Stomach smooth muscle (tissue), 2 donors: ENCODE results near the gene WNT7B.

Source experiments
- H3K27ac ChIP-seq: one replicate; pipeline ENCODE4 v1.7.0; 2013; ENCODE audit warnings: mild to moderate bottlenecking, low read length, inconsistent platforms
- H3K27me3 ChIP-seq, 2 donors: one replicate each; pipeline ENCODE4 v1.7.0; 2013; ENCODE audit warnings: low read length in 2 of 2; ENCODE audit not compliant: insufficient read depth in 2 of 2, control insufficient read depth in 1 of 2
- H3K36me3 ChIP-seq, 2 donors: one replicate each; pipeline ENCODE4 v1.7.0; 2013; ENCODE audit warnings: low read length in 2 of 2; ENCODE audit not compliant: control insufficient read depth in 2 of 2, insufficient read depth in 2 of 2
- H3K4me1 ChIP-seq: one replicate; pipeline ENCODE4 v1.7.0; 2013; ENCODE audit warnings: low read length; ENCODE audit not compliant: control insufficient read depth, insufficient read depth
- H3K4me3 ChIP-seq, 2 donors: one replicate each; pipeline ENCODE4 v1.7.0; 2013; ENCODE audit warnings: low read length in 2 of 2
- H3K9ac ChIP-seq, 2 donors: one replicate each; pipeline ENCODE4 v1.7.0; 2013; ENCODE audit warnings: low read length in 2 of 2, mild to moderate bottlenecking in 1 of 2
- H3K9me3 ChIP-seq, 2 donors: one replicate each; pipeline ENCODE4 v1.7.0; 2013; ENCODE audit warnings: low read length in 2 of 2; ENCODE audit not compliant: control insufficient read depth in 2 of 2
- donor health status: healthy.
- donor health status: Pancreatic carcinoma.

The WNT7B gene

DNA sequence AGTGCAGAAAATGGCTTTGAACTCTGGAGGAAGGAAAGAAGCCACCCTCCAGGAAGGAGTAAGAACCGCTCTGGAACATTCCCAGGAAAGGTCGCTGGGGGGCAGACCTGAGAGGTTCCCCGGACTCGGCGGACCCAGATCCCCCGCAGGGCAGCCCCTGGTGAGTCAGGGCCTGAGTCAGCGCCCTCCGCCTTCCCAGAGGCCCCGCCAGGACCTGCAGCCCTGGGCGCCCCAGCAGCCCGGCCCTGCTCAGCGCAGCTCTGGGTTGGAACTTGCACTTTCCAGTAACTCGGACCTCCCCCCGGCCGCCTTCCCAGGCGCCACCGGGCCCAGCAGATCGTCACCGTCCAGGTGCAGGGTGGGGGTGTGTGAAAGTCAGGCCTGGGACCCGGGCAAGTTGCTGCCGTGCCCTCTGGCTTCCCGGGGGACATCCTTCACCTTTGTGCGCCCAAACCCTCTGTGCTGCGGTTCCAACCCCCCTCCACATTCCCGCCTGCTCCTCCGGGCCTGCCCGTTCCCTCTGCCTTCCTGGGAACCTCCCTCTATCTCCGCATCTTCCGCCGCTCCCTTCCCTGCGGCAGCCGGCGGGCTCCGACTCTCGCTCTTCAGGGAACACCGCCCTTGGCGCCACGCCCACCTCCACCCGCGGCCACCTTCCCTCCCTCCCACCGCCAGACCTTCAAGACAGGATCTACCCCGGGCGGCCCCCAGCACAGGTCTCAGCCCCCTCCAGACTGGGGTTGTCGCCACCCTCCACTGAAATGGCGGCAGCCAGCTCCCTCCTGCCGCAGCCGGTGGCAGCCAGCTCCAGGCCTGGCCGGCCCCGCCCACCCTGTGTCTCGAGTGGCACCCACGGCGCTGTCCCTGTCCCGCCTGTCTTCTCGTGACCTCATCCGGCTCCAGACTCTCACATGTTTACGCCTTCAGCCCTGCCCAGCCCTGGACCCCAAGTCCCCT, 36.8 kb upstream of the WNT7B start:
- peak overlapping the region; percentile 76 to 83 for H3K4me3 ChIP-seq
- H3K9ac ChIP-seq = peak overlapping the region; percentile 92 to 94
- H3K4me1 ChIP-seq = peaks cover 20% of the 10 kb centered on the region
- no peaks in the 10 kb centered on the region for H3K36me3 ChIP-seq
- peaks cover 3 to 6% of the 10 kb centered on the region in 2 donors for H3K9me3 ChIP-seq
- H3K27me3 ChIP-seq = no peaks in the 10 kb centered on the region
- H3K27ac ChIP-seq = peak overlapping the region; percentile 97

- Histone ChIP-seq H3K9me3 (peaks cover 3 to 6% of the 10 kb centered on the region in 2 donors), H3K4me1 (peaks cover 27% of the 10 kb centered on the region), H3K27ac (peak overlapping the region; percentile 97)
Observed at GRCh38 chr22:46012881-46013281, 35.9 kb upstream of the WNT7B start.

DNA sequence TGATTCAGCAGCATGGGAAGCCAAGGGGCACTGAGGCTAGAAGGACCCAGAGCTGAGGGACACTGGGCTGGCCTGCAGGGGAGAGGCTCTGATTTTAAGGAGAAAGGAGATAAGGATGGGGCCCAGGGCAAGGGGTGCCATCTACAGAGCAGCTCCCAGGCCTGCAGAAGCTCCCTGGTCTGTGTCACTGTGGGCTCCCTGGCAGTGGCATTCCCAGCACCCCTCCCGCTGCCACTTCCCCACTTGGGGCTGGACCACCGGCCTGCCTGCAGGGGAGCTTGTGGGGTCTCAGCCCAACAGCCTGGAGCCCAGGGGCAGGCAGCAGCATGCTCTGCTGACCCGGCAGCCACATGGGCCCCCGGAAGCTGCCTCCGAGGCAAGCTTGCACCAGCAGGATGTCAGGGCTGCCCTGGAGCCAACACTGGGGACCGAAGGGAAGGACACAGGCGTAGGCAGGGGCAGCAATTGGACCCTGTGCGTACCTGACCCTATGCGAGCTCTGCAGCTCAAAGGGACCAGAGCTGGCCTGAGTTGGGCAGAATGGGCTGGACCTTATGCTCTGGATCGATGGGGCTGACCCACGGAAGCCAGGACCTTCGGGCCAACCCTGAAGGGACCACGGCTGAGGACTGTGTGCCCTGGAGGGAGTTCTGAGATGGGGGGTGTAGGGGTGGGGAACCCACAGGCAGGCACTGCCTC, 35.4 kb upstream of the WNT7B start:
- peak overlapping the region in 1 of 2 donors; percentile 83 for H3K4me3 ChIP-seq
- peak overlapping the region; percentile 97 for H3K27ac ChIP-seq
- peaks cover 3 to 6% of the 10 kb centered on the region in 2 donors for H3K9me3 ChIP-seq
- no peaks in the 10 kb centered on the region for H3K36me3 ChIP-seq
- peak overlapping the region; percentile 55 to 94 for H3K9ac ChIP-seq
- peaks cover 33% of the 10 kb centered on the region for H3K4me1 ChIP-seq
- no peaks in the 10 kb centered on the region for H3K27me3 ChIP-seq

More at GRCh38 chr22:46012881-46013281, 35.9 kb upstream of the WNT7B start:
- H3K4me3 ChIP-seq = peak overlapping the region; percentile 76 to 83
- peak overlapping the region; percentile 92 to 94 for H3K9ac ChIP-seq
- no peaks in the 10 kb centered on the region for H3K27me3 ChIP-seq
- H3K36me3 ChIP-seq = no peaks in the 10 kb centered on the region

GRCh38 chr22:46011627-46012181, 34.7 kb upstream of the WNT7B start:
- H3K4me1 ChIP-seq = peaks cover 39% of the 10 kb centered on the region
- no peak overlapping the region for H3K9ac ChIP-seq
- no peaks in the 10 kb centered on the region for H3K27me3 ChIP-seq
- H3K9me3 ChIP-seq = peaks cover 3 to 6% of the 10 kb centered on the region in 2 donors
- no peak overlapping the region for H3K4me3 ChIP-seq
- no peaks in the 10 kb centered on the region for H3K36me3 ChIP-seq
- peak overlapping the region; percentile 97 for H3K27ac ChIP-seq

DNA sequence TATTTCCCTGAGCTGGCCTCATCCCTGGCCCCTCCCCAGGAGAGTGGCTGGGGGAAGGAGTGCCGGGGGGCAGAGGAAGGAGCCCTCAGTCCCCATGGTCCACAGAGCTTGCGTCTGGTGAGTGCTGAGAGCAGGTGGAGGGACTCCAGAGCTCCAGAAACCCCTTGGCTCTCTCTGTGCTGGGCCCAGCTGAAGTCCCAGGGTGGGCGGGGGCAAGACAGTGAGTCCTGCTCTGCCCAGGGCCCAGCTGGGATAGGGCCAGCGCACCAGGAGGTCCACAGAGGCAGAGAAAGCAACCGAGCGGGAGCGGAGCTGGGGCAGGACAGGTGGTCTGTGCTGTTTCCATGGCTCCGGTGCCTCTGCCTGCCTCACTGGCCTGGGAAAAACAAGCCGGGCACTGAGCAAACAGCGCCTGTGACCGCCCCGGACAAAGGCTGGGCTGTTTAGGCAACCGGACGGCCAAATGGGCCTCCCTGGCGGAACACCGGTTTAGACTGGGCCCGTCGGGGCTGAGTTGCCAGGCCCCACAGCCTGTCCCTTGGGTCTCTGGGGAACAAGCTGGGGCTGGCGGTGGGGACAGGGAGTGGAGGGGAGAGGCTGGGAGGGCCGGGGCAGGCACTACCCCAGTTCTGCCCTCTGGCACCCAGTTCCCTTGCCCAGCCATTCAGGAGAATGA, 34.1 kb upstream of the WNT7B start:
- H3K27me3 ChIP-seq = no peaks in the 10 kb centered on the region
- peak overlapping the region; percentile 97 for H3K27ac ChIP-seq
- H3K36me3 ChIP-seq = no peaks in the 10 kb centered on the region
- no peak overlapping the region for H3K4me3 ChIP-seq
- peaks cover 45% of the 10 kb centered on the region for H3K4me1 ChIP-seq
- H3K9me3 ChIP-seq = peaks cover 3 to 6% of the 10 kb centered on the region in 2 donors
- H3K9ac ChIP-seq = no peak overlapping the region

GRCh38 chr22:46010207-46010867, 33.4 kb upstream of the WNT7B start:
- no peaks in the 10 kb centered on the region for H3K36me3 ChIP-seq
- peak overlapping the region; percentile 31 for H3K27ac ChIP-seq
- H3K4me1 ChIP-seq = peaks cover 46% of the 10 kb centered on the region
- no peak overlapping the region for H3K4me3 ChIP-seq
- peaks cover 3 to 6% of the 10 kb centered on the region in 2 donors for H3K9me3 ChIP-seq
- no peak overlapping the region for H3K9ac ChIP-seq
- H3K27me3 ChIP-seq = no peaks in the 10 kb centered on the region

DNA sequence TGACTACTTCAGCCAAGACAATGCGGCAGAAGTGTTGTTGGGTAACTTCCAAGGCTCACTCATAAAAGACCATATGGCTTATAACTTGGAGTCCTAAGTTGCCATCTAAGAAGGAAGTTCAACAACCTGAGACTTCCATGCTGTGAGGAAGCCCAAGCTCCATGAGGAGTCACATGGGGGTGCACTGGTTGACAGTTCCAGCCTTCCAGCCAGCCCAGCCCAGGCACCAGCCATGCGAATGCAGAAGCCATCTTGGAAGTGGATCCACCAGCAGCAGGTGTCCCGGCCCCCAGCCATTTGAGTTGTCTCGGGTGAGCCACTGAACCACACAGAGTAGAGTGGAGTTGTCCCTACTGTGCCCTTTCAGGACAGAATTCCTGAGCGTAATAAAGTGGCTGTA, 32.8 kb upstream of the WNT7B start:
- Histone ChIP-seq H3K36me3 (no peaks in the 10 kb centered on the region), H3K9me3 (peaks cover 3 to 6% of the 10 kb centered on the region in 2 donors), H3K4me3 (no peak overlapping the region), H3K27me3 (no peaks in the 10 kb centered on the region), H3K9ac (no peak overlapping the region), H3K27ac (peak overlapping the region; percentile 96), H3K4me1 (peaks cover 46% of the 10 kb centered on the region)

DNA sequence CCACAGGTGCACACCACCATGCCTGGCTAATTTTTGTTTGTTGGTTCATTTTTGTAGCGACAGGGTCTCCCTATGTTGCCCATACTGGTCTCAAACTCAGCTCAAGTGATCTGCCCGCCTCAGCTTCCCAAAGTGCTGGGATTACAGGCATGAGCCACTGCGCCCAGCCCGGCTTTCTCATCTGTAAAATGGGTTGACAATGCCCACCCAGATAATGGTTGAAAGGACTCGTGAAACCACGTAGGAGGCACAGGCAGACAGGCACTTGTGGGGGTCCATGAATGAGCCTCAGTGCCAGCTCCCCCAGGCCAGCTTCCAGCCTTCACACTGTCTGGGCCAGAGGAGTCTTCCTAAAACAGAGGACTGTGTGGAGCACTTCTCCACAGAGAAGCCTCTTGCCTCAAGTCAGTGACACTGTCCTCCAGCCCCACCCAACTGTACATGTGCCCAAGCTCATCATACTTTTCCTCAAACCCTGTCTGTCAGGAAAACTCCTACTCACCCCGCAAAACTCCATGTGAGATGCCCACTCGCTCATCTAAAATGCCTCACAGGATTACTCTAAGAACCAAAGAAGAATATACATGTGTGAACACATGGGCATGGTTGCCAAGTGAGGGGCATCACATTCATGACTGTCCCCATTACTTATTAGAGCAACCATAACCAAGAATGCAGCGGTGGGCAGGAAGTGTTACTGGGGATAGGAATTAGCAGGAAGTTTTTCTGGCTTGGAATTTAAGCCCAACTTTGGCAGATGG, 32.1 kb upstream of the WNT7B start:
- Histone ChIP-seq H3K27me3 (no peaks in the 10 kb centered on the region), H3K36me3 (no peaks in the 10 kb centered on the region), H3K4me1 (peaks cover 46% of the 10 kb centered on the region), H3K9ac (no peak overlapping the region), H3K27ac (peak overlapping the region; percentile 96), H3K4me3 (no peak overlapping the region), H3K9me3 (peaks cover 3 to 6% of the 10 kb centered on the region in 2 donors)

DNA sequence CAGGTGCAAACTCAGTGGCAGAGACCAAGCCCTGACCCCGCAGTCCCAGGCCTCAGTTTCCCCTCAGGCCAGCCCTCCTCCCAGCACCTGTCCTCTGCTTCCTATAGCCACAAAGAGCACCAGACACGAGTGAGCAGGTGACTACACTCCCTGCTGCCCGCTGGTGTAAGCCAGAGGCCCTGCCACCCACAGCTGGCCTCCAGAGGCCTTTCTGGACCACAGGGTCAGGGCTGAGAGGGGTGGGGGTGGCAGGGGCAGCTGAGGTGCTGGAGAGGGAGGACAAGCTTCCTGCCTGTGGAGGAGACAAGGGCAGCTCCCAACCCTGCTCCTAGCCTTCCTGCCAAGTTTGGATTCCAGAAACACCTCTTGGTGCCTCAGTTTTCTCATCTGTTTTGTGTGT, 31.3 kb upstream of the WNT7B start:
- H3K9ac ChIP-seq = peak overlapping the region; percentile 62 to 80
- no peaks in the 10 kb centered on the region for H3K27me3 ChIP-seq
- H3K9me3 ChIP-seq = peaks cover 3 to 6% of the 10 kb centered on the region in 2 donors
- H3K4me3 ChIP-seq = peak overlapping the region in 1 of 2 donors; percentile 57
- peak overlapping the region; percentile 96 for H3K27ac ChIP-seq
- no peaks in the 10 kb centered on the region for H3K36me3 ChIP-seq
- H3K4me1 ChIP-seq = peaks cover 39% of the 10 kb centered on the region
